Mucosa of rectum (tissue), 2 donors: ENCODE data around the gene SLC9A3.

Experiments used
- H3K27ac ChIP-seq, 2 donors: one replicate each; pipeline ENCODE4 v1.7.0; 2013; ENCODE audit warnings: inconsistent platforms in 2 of 2, low read depth in 2 of 2, low read length in 2 of 2
- H3K27me3 ChIP-seq, 2 donors: one replicate each; pipeline ENCODE4 v1.7.0; 2013; ENCODE audit warnings: low read length in 2 of 2; ENCODE audit not compliant: control insufficient read depth in 2 of 2, insufficient read depth in 2 of 2
- H3K36me3 ChIP-seq, 2 donors: one replicate each; pipeline ENCODE4 v1.7.0; 2013; ENCODE audit warnings: low read length in 2 of 2; ENCODE audit not compliant: control insufficient read depth in 2 of 2, insufficient read depth in 2 of 2
- H3K4me1 ChIP-seq, 2 donors: one replicate each; pipeline ENCODE4 v1.7.0; 2013; ENCODE audit warnings: low read length in 2 of 2, mild to moderate bottlenecking in 1 of 2; ENCODE audit not compliant: control insufficient read depth in 2 of 2, insufficient read depth in 2 of 2
- H3K4me3 ChIP-seq, 2 donors: one replicate each; pipeline ENCODE4 v1.7.0; 2013; ENCODE audit warnings: low read length in 2 of 2
- H3K9ac ChIP-seq, 2 donors: one replicate each; pipeline ENCODE4 v1.7.0; 2013; ENCODE audit warnings: low read length in 2 of 2, low read depth in 1 of 2, mild to moderate bottlenecking in 1 of 2
- H3K9me3 ChIP-seq, 2 donors: one replicate each; pipeline ENCODE4 v1.7.0; 2013; ENCODE audit warnings: low read length in 2 of 2; ENCODE audit not compliant: control insufficient read depth in 2 of 2
- donor health status: healthy.
- donor health status: Normal muscosa, but diverticular disease.

Gene SLC9A3

DNA sequence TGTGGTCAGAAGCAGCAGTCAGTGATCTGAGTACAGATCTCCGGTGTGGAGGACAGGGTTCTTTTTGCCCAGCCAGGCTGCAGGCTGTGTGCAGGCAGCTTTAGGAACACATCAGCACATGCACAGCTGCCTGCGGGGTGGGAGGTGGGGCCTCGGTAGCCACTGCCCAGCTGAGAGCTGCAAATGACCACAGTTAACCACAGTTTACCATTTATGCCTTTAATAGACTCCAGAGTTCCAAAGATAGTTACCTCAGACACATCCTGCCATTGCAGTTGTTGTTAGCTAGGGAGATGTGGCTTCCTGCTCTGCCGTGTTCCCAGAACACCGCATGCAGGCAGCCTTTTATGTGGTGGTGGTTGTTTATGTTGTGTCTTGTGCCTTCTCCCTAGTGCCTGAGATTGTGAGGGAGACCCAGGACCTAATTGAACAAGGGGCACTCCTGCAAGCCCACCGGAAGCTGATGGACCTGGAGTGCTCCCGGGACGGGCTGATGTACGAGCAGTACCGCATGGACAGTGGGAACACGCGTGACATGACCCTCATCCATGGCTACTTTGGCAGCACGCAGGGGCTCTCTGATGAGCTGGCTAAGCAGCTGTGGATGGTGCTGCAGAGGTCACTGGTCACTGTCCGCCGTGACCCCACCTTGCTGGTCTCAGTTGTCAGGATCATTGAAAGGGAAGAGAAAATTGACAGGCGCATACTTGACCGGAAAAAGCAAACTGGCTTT is 71.1 kb downstream of the SLC9A3 start:
- no peak overlapping the region for H3K9ac ChIP-seq
- no peak overlapping the region for H3K4me3 ChIP-seq
- H3K36me3 ChIP-seq, result peaks cover 59 to 76% of the 10 kb centered on the region in 2 donors
- H3K9me3 ChIP-seq, result no peaks in the 10 kb centered on the region
- peak overlapping the region in 1 of 2 donors; percentile 18 for H3K27ac ChIP-seq
- no peaks in the 10 kb centered on the region for H3K27me3 ChIP-seq
- no peaks in the 10 kb centered on the region for H3K4me1 ChIP-seq

DNA sequence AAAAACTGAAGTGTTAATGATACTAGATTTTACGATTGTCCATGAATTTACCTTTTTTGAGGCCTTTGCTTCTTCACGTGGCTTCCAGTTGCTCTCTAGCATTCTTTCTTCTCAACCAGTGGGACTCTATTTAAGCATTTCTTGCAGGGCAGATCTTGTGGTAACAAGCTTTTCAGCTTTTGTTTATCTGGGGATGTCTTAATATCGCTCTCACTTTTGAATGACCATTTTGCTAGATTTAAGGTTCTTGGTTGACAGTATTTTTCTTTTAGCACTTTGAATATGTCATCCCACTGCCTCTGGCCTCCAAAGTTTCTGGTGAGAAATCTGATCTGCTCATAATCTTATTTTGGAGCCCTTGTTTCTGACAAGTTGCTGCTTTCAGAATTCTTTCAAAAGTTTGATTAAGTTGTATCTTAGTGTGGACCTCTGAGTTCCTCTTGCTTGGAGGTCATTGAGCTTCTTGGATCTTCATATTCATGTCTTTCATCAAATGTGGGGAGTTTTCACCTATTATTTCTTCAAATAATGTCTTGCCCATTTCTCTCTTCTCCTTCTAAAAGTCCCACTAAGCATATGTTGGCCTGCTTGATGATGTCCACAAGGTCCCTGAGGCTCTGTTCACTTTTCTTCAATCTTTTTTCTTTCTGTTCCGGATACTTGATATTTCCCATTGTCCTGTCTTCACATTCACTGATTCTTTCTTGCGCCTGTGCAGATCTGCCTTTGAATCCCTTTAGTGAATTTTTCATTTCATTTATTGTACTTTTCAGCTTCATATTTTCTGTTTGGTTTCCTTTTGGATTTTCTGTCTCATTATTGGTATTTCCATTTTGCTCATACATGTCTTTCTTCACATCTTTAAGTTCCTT is 72.4 kb downstream of the SLC9A3 start:
- peaks cover 59 to 76% of the 10 kb centered on the region in 2 donors for H3K36me3 ChIP-seq

DNA sequence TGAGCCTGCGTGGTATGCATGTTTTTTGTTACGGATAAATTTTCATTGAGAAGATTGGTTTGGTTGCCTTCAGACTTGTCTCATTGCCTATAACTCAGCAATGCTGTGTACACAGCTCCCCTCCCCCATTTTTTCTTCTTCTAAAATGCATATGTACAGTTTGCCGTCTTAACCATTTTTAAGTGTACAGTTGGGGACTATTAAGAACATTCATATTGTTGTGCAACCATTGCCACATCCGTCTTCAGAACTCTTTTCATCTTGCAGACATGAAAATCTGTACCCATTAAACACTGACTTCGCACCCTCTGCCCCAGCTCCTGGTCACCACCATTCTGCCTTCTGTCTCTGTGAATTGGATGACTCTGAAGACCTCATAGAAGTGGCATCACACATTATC is 75.1 kb downstream of the SLC9A3 start:
- H3K9me3 ChIP-seq, result no peaks in the 10 kb centered on the region
- peaks cover 0 to 2% of the 10 kb centered on the region in 2 donors for H3K4me1 ChIP-seq
- H3K36me3 ChIP-seq, result peaks cover 50 to 68% of the 10 kb centered on the region in 2 donors
- no peak overlapping the region for H3K9ac ChIP-seq
- H3K27ac ChIP-seq, result no peak overlapping the region
- H3K27me3 ChIP-seq, result no peaks in the 10 kb centered on the region
- H3K4me3 ChIP-seq, result no peak overlapping the region

More for the DNA sequence above, 72.4 kb downstream of the SLC9A3 start:
- Histone ChIP-seq H3K4me1 (no peaks in the 10 kb centered on the region), H3K9me3 (no peaks in the 10 kb centered on the region), H3K4me3 (no peak overlapping the region), H3K9ac (no peak overlapping the region), H3K27me3 (no peaks in the 10 kb centered on the region), H3K27ac (no peak overlapping the region)

DNA sequence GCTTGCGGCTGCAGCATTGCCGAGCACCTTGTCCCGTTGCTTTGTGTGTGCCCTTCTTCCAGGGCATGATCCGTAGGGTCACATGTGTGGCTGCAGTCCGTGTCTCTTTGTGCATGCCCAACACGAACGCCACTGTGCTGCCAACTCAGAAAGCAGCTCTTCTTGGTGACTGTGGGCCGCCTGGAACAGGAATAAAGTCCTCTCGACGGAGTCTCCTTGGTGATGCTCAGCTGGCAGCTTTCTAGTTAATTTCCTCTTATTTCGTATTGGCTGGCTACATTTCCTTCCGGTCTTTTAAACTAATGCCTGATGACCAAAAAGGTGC is 75.5 kb downstream of the SLC9A3 start:
- Histone ChIP-seq H3K4me1 (peaks cover 4 to 6% of the 10 kb centered on the region in 2 donors), H3K36me3 (peaks cover 46 to 63% of the 10 kb centered on the region in 2 donors), H3K9me3 (no peaks in the 10 kb centered on the region), H3K9ac (no peak overlapping the region), H3K27me3 (no peaks in the 10 kb centered on the region), H3K4me3 (no peak overlapping the region), H3K27ac (no peak overlapping the region)

DNA sequence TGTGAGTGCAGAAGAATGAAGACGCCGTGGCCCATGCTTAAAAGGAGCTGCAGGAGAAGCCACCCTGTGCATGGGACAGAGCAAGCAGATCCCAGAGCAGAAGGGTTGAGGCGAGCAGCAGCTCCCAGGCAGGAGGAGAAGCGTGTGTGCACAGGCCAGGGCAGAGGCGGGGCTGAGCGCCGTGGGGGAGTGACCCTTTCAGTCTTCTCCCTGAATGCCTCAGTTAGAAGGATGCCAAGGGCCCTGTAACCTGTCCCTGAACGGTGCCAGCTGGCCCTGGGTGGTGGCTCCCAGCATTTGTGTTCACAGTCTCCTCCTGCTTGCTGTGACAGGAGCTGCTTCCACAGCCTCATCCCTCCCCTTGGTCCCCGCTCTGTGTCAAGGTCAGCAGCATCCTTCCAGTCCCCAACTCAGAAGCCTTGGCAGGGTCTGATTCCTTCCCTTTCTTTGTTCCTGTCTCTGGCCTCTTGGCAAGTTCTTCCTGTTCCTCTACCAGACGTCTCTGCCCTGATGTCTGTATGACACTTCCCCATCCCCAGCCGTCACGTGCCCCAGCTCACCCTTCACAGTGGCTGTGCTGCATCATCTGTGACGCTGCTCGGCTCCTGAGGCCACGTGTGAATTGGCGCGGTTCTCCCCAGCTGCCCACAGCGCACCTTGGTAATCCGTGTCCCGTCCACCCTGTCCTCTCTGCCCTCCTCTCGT is 76.0 kb downstream of the SLC9A3 start:
- H3K36me3 ChIP-seq, result peaks cover 41 to 58% of the 10 kb centered on the region in 2 donors

DNA sequence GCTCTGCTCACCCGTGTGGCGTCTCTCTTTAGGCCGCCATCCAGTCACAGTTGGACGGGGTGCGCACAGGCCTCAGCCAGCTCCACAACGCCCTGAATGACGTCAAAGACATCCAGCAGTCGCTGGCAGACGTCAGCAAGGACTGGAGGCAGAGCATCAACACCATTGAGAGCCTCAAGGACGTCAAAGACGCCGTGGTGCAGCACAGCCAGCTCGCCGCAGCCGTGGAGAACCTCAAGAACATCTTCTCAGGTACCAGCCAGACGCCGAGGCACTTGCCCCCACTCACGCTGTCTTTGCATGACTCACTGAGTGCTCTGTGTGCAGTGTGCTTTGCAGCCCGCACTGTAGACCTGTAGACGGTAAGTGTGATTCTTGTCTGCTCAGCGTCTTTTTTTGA is 76.7 kb downstream of the SLC9A3 start:
- Histone ChIP-seq H3K27ac (no peak overlapping the region), H3K36me3 (peaks cover 38 to 51% of the 10 kb centered on the region in 2 donors), H3K27me3 (no peaks in the 10 kb centered on the region), H3K9me3 (no peaks in the 10 kb centered on the region), H3K9ac (no peak overlapping the region), H3K4me3 (no peak overlapping the region), H3K4me1 (peaks cover 9 to 10% of the 10 kb centered on the region in 2 donors)

More for the DNA sequence above, 76.0 kb downstream of the SLC9A3 start:
- Histone ChIP-seq H3K4me1 (peaks cover 6 to 9% of the 10 kb centered on the region in 2 donors), H3K9me3 (no peaks in the 10 kb centered on the region), H3K9ac (no peak overlapping the region), H3K27ac (no peak overlapping the region), H3K4me3 (no peak overlapping the region), H3K27me3 (no peaks in the 10 kb centered on the region)

DNA sequence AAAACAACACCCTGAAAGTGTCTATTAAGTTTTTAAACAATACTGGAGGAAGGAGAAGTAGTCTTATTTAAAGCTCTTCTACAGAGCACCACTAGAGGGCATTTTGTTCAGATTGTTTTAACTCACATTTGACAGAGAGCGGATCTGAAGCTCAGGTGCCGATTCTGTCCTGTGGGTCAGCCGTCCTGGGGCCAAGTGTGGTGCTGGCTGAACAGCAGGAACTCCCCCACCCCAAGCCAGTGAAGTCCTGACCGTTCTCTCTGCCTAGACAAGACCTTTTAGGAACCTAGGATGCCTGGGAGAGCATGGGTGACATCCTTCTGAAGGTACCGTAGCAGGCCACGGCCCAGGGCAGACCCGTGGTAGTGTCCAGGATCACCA is 77.4 kb downstream of the SLC9A3 start:
- Histone ChIP-seq H3K4me3 (no peak overlapping the region), H3K36me3 (peaks cover 38 to 45% of the 10 kb centered on the region in 2 donors), H3K27me3 (no peaks in the 10 kb centered on the region), H3K27ac (no peak overlapping the region), H3K9me3 (no peaks in the 10 kb centered on the region), H3K4me1 (peaks cover 9 to 16% of the 10 kb centered on the region in 2 donors), H3K9ac (no peak overlapping the region)

DNA sequence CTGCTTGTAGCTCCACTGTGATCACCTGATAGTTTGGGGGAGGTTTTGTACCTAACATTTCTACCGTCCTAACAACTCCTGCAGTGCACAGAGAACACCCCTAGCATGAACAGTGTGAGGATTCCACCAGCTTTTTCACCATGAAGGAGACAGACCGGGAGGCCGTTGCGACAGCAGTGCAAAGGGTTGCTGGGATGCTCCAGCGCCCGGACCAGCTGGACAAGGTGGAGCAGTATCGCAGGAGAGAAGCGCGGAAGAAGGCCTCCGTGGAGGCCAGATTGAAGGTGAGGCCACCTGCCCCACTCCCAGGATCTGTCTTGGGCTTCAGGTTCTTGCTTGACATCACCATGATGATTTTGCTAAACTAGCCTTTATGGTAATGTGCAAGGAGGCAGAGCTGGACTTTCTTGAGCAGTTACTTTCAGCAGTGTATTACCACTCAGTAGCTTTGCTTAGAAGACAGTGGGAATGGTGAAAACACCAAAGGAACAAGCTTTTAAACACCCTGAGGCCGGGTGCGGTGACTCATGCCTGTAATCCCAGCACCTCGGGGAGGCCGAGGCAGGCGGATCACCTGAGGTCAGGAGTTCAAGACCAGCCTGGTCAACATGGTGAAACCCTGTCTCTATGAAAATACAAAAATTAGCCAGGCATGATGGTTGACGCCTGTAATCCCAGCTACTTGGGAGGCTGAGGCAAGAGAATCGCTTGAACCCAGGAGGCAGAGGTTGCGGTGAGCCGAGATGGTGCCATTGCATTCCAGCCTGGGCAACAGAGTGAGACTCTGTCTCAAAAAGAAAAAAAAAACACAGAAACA is 78.0 kb downstream of the SLC9A3 start:
- no peak overlapping the region for H3K9ac ChIP-seq
- peaks cover 33 to 41% of the 10 kb centered on the region in 2 donors for H3K36me3 ChIP-seq
- H3K9me3 ChIP-seq, result no peaks in the 10 kb centered on the region
- no peaks in the 10 kb centered on the region for H3K27me3 ChIP-seq
- H3K27ac ChIP-seq, result no peak overlapping the region
- H3K4me1 ChIP-seq, result peaks cover 9 to 16% of the 10 kb centered on the region in 2 donors
- no peak overlapping the region for H3K4me3 ChIP-seq

DNA sequence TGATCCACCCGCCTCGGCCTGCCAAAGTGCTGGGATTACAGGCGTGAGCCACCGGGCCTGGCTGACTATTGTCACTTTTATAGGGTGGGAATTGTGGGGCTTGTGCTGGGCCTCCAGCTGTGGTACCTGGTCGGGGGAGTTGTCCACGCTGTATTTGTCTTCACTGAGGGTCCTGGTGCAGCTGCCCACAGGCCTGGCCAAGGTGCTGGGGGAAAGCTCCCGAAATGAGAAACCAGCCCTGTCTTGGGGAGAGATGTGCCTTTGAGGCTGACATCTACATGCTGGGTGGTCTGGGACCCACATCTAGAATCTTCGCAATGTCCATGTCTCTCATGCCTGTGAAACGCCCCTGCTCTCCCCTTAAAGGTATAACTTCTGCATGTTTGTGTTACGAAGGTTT is 78.7 kb downstream of the SLC9A3 start:
- peaks cover 9 to 16% of the 10 kb centered on the region in 2 donors for H3K4me1 ChIP-seq
- H3K9ac ChIP-seq, result no peak overlapping the region
- H3K4me3 ChIP-seq, result no peak overlapping the region
- H3K36me3 ChIP-seq, result peaks cover 29 to 37% of the 10 kb centered on the region in 2 donors
- no peaks in the 10 kb centered on the region for H3K9me3 ChIP-seq
- no peak overlapping the region for H3K27ac ChIP-seq
- no peaks in the 10 kb centered on the region for H3K27me3 ChIP-seq
